Astrocyte of the hippocampus (primary cell): ENCODE measurements around the gene FSCN2.
A peak's percentile ranks its signal among the peaks of the same experiment; 100 is the strongest.

Experiments used
- DNase-seq: peaks from one replicate; pipeline ENCODE4 v3.0.0; 2011; ENCODE audit warnings: low read depth, low spot score

FSCN2 gene

GRCh38 chr17:81491181-81491581 lies 37.0 kb upstream of the FSCN2 start:
- no peak for DNase-seq

DNA sequence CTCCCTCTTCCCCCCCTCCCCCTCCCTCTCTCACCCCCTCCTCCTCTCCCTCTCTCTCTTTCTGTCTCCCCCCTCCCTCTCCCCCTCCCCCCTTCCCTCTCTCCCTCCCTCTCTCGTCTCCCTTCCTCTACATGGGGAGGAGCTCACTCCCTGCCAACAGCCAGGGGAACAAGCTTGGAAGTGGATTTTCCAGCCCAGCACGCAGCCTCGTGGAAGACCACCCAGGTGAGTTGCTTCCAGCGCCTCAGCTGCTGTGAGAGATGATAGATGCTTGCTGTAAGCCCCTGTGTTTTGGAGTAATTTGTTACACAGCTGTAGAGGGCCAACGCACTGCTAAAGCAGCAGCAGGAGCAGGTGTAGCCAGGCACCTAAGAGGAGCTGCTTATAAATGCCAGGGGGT lies 36.4 kb upstream of the FSCN2 start:
- no peak for DNase-seq

- DNase-seq, result no peak
Observed at GRCh38 chr17:81492202-81492601, 36.0 kb upstream of the FSCN2 start.

DNA sequence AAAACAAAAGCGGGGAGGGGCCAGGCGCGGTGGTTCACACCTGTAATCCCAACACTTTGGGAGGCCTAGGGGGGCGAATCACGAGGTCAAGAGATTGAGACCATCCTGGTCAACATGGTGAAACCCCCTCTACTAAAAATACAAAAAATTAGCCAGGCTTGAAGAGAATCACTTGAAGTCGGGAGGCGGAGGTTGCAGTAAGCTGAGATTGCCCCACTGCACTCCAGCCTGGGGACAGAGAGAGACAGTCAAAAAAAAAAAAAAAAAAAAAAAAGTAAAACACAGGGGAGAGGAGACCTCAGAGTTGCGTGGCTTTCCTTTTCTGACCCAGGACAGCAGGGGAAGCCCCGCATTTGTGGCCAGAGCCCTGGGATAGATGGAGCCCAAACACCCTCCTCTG lies 35.5 kb upstream of the FSCN2 start:
- DNase-seq, result no peak

DNA sequence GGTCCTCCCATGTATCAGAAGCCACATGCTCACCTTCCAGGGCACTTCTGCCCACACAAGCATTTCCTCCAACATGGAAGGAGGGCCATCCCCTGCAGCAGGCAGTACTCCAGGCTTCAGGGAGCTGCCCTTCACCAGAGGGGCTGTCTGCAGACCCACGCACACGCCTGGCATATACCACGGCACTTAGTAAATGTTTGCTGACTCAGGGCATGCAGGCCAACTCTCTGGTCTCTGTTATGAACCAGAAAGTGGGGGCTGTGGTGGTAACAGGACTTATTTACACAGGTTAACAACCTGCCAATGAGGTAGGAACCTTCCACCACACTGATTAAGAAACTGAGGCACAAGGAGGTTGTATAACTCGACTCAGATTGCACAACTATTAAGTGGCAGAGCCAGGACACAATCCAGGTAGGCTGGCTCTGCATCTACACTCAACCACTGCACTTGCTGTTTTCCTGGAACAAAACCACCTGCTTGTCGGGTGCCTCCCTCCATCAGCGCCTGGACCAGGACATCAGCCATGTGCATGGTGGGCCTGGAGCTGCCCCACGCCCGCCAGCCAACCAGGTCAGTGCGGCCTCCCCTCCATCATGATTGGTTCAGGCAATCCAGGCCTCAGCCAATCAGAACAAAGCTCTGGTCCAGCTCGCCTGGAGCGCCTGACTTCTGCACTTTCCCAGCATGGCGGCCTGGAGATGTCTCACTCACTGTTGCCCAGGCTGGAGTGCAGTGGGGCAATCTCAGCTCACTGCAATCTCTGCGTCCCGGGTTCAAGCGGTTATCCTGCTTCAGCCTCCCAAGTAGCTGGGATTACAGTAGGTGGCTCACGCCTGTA lies 34.8 kb upstream of the FSCN2 start:
- no peak for DNase-seq

GRCh38 chr17:81494626-81495377 lies 33.4 kb upstream of the FSCN2 start:
- no peak for DNase-seq

- DNase-seq, result no peak
Observed at GRCh38 chr17:81498953-81499600, 29.1 kb upstream of the FSCN2 start.

- no peak for DNase-seq
Observed at GRCh38 chr17:81499601-81499970, 28.6 kb upstream of the FSCN2 start.

DNA sequence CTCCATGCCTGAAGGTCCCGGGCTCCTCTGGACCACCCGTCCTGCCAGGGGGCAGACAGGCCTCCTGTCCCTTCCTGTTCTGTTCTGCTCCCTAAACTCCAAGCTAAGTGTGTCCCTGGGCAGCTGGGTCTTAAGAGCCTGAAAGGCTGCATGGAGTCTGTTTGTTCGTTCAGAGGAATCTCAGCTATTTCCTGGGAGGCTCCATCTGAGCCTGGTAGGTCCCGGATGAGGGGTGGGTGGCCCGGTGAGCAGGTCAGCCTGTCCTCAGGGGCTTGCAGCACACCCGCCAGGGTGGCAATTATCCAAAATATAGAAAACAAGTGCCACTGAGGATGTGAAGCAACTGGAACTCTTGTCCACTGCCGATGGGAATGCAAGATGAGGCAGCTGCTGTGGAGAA lies 28.1 kb upstream of the FSCN2 start:
- no peak for DNase-seq

GRCh38 chr17:81502471-81503017 lies 25.6 kb upstream of the FSCN2 start:
- DNase-seq, result no peak

DNA sequence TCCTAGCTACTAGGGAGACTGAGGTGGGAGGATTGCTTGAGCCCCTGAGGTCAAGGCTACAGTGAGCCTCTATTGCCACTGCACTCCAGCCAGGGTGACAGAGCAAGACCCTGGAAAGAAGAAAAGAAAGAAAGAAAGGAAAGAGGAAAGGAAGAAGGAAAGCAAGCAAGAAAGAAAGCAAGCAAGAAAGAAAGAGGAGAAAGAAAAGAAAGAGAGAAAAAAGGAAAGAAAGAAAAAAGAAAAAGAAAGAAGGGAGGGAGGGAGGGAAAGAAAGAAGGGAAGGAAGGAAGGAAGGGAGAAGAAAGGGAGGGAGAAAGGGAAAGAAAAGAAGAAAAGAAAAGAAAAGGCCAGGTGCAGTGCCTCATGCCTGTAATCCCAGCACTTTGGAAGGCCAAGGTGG lies 24.6 kb upstream of the FSCN2 start:
- no peak for DNase-seq

DNA sequence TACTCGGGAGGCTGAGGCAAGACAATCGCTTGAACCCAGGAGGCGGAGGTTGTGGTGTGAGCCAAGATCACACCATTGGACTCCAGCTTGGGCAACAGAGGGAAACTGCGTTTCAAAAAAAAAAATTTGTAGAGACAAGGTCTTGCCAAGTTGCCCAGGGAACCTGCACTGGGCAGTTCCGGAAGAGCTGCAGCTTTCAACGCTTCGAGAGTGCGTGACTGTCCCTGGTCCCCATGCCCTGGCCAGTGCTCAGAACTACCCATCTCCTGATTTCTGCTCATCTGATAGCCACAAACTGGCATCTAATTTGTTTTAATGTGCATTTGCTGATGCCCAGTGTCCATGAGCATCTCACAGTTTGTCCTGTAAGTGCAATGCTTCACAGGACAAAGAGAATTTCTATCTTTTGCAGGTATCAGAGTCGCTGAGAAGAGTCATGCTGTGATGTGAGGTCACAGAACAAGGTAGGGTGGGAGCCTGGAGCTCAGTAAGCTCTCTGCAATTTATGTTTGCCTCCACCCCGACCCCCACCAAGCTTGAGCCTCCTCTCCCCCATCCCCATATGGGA lies 19.5 kb upstream of the FSCN2 start:
- no peak for DNase-seq

DNA sequence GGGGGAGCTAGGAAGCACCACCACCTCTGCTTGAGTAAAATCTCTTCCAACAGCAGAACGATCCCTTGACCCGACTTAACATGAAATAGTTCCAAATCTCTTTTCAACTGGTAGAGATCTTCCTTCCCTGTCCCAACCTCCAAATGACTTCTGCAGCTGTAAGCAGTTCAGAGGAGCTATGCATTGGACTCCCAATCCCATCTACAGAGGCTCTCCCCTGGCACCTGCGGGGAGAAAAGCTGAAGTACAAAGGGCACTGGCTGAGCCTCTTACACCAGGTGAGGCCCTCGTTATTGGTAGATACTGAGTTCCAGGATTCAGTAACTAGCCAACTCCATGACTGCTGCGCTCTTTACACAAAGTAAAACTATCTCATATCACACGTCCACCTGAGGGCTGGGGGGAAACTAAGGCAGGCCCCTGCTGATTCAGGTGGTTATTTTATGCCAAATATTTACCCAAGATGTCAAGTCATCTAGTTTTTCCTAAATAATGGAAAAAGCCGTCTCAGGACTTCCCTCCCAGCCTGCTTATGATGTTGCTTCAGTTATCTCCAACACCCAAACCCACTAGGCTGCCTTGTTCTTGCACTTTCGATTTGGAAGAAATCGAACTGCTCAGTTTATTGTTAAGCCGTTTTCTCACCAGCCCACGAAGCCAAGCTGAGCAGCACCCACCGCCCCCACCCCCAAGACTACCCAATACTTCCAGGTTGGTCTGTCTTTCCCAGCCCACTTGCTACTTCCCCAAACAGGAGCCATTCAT lies 18.8 kb upstream of the FSCN2 start:
- DNase-seq, result peak; percentile 41

DNA sequence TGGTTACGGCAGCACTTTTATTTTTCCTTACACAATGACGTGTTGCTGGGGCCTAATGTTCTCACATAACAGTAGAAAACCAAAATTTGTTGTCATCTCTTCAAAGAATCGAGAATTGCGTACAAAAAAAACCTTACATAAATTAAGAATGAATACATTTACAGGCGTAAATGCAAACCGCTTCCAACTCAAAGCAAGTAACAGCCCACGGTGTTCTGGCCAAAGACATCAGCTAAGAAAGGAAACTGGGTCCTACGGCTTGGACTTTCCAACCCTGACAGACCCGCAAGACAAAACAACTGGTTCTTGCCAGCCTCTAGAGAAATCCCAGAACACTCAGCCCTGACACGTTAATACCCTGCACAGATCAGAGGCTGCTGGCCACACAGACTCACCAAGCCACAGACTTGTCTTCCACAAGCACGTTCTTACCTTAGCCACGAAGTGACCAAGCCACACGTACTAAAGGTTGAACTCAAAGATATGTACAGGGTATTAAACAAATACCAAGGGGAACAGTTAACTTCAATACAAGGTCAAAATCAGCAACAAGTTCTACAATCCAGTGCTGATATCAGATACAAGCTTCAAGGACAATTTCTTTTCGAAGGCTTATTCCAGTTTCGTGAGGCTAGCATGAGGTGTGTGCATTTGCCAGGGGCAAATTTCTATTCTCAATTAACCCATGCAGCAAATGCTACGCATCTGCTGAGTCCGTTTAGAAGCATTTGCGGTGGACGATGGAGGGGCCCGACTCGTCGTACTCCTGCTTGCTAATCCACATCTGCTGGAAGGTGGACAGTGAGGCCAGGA lies 18.0 kb upstream of the FSCN2 start:
- DNase-seq, result peak; percentile 27

DNA sequence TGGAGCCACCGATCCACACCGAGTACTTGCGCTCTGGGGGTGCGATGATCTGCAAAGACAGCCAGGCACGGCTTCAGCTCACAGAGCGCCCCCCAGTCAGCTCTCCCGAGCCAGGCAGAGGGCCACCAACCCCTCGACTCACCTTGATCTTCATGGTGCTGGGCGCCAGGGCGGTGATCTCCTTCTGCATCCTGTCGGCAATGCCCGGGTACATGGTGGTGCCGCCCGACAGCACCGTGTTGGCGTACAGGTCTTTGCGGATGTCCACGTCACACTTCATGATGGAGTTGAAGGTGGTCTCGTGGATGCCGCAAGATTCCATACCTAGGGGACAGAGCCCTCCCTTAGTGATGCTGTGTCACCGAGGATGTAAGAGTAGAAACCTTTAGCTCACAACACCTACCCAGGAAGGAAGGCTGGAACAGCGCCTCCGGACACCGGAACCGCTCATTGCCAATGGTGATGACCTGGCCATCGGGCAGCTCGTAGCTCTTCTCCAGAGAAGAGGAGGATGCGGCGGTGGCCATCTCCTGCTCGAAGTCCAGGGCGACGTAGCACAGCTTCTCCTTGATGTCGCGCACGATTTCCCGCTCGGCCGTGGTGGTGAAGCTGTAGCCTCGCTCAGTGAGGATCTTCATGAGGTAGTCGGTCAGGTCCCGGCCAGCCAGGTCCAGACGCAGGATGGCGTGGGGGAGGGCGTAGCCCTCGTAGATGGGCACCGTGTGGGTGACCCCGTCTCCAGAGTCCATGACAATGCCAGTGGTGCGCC lies 17.2 kb upstream of the FSCN2 start:
- peak; percentile 69 for DNase-seq

- DNase-seq, result no peak
Observed at GRCh38 chr17:81511554-81511803, 16.7 kb upstream of the FSCN2 start.

GRCh38 chr17:81511804-81512561 lies 16.2 kb upstream of the FSCN2 start:
- peak; percentile 67 for DNase-seq

- peak; percentile 99 for DNase-seq
Observed at GRCh38 chr17:81512562-81513371, 15.4 kb upstream of the FSCN2 start, which contains the start of gene ACTG1. Gene ACTG1, minus strand, starts transcription at chr17:81512799. Its CDS starts 445 bp downstream, at chr17:81512354.
